OCI-M1 (cell line): ENCODE measurements around the gene CSTA.

Experiments used
- DNase-seq: peaks from one replicate; lab custom pipeline; 2025; lab: John Stamatoyannopoulos, UW

The CSTA gene, protein sequence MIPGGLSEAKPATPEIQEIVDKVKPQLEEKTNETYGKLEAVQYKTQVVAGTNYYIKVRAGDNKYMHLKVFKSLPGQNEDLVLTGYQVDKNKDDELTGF

DNA sequence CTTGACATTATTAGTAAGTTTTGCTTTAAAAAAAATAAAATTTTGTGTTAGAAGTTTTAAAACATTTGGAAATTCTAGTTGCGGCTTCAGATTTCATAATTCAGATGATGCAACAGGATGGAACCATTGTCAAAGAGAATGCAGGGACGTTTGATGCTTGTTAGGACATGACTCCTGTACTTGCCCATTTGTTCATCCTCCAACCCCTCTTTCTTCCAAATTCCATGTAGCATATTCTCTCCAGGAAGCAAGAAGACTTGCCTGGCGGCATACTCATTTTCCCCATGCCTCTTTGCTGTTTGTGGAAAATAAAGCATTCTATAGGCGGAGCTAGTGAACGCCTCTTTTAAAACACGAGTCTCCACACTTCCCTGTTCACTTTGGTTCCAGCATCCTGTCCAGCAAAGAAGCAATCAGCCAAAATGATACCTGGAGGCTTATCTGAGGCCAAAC lies at the start of gene CSTA:
CSTA (plus strand) TSS at position 378 of the 453 bp plus-strand sequence; CDS start at position 423, 45 bp downstream.
- DNase-seq = peak; percentile 54

DNA sequence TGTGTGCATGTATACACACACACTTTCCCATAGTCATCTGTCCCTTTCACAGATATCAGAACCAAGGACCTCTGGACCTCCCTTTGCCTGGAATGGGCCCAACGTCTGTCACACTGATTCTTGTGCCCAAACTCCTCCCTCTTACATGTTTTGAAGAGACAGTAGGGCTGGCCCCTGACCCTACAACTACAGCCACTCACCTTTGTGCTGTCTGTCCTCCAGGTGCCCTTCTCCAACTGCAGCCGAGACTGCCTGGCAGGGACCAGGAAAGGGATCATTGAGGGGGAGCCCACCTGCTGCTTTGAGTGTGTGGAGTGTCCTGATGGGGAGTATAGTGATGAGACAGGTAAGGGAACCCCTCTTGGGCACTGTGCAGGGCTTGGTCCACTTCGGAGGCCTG lies 43.2 kb upstream of the CSTA start:
- no peak for DNase-seq

DNA sequence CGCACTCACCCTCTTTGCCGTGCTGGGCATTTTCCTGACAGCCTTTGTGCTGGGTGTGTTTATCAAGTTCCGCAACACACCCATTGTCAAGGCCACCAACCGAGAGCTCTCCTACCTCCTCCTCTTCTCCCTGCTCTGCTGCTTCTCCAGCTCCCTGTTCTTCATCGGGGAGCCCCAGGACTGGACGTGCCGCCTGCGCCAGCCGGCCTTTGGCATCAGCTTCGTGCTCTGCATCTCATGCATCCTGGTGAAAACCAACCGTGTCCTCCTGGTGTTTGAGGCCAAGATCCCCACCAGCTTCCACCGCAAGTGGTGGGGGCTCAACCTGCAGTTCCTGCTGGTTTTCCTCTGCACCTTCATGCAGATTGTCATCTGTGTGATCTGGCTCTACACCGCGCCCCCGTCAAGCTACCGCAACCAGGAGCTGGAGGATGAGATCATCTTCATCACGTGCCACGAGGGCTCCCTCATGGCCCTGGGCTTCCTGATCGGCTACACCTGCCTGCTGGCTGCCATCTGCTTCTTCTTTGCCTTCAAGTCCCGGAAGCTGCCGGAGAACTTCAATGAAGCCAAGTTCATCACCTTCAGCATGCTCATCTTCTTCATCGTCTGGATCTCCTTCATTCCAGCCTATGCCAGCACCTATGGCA lies 41.1 kb upstream of the CSTA start:
- no peak for DNase-seq

DNA sequence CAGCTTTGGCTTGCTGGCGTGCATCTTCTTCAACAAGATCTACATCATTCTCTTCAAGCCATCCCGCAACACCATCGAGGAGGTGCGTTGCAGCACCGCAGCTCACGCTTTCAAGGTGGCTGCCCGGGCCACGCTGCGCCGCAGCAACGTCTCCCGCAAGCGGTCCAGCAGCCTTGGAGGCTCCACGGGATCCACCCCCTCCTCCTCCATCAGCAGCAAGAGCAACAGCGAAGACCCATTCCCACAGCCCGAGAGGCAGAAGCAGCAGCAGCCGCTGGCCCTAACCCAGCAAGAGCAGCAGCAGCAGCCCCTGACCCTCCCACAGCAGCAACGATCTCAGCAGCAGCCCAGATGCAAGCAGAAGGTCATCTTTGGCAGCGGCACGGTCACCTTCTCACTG lies 40.6 kb upstream of the CSTA start:
- no peak for DNase-seq

DNA sequence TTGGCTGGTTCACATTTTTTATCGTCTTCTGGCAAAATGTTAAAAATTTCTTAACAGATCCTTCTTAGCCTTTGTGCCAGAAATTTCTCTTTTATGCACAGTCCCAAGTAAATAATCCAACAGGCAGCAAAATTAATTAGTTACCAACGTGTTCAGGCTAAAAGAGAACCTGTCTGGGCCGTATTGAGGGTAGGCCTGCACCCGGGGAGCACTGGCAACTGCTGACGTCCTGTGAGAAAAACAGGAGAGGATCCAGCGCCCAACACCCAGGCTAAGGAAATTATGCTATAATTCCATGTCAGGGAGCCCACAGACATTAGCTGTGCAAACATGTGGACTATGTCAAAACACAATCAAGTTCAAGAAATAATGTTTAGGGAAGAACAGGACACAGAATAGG lies 30.7 kb upstream of the CSTA start:
- no peak for DNase-seq

DNA sequence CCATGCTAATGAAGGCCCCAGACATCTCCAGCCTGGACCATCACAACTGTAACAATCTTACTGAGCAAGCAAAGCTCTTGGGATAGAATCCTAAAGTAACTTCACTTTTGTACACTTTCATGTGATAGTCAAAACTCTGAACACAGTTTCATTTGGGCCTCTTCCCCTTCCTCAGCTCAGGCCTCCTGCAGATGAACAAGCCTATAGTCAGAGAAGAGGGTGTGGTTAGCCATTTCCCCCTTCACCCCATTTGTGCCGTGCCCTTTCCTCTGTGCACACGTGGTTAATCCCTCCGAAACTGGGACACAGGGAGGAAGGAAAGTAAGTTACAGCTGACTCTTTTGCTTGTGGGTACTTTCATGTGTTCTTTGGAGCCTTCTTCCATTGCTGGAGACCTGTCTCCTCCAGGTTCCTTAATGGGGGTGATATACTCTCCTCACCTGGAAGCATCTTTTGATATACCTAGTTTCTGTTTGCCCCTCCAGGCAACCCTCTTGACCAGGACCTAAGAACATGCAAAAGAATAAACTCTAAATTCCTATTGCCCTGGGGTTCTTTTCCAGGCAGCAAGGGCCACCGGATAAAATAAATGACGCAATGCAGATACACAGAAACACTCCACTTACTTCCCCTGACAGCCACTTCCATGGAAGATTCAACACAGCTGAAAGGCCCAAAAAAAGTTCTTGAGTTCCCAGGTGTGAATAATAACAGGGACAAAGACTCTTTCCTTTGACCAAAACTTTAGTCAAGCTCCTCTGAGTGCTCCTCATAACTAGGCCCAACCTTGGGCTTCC lies 29.6 kb upstream of the CSTA start:
- DNase-seq = no peak

DNA sequence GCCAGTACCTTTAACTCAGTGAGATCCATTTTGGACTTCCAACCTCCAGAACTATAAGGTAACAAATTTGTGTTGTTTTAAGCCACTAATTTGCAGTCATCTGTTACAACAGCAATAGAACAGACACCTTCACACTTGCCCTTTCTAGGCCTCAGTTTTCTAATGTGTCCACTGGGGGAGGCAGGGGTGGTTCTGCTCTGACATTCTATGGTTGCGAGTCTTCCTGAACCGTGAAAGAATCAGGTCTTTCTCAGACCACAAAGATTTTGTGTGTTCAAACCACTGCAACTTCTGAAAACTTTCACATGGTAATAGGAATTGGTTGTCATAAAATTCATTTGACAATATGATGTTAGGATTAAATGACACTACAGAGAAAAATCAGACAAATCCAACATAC lies 26.8 kb upstream of the CSTA start:
- no peak for DNase-seq

DNA sequence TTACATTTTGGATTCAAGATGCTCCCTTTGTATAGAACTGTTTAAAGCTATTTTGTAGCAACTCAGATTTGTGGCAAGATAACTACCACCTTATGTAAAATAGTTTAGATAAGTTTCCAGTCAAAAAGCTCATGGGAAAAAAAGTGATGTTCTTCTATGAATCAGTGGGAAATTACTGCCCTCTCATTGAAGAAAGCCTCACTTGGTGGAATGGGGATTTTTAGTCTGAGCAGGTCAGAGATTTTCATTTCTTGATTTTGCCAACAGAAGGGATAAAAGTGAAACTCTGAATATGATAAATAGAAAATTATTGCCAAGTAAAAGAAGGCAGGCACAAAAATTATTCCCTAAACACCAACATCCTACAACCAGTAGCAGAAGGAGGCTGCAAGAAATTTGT lies 25.8 kb upstream of the CSTA start:
- DNase-seq = no peak

DNA sequence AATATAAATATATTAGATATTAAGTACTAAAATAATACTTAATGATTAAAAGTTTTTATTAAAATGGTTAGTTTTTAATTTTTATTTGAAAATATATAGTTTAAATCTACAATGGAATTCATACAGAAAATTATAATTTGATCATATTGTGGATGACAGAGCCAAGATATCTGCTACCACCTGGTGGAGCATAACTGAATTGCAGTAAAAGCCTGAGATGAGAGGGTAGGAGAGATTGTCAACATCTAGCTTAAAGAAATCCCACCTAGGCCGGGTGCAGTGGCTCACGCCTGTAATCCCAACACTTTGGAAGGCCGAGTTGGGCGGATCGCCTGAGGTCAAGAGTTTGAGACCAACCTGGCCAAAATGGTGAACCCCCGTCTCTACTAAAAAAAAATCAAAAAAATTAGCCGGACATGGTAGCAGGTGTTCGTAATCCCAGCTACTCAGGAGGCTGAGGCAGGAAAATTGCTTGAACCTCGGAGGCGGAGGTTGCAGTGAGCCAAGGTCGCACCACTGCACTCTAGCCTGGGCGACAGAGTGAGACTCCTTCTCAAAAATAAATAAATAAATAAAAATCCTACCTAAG lies 25.1 kb upstream of the CSTA start:
- peak; percentile 74 for DNase-seq

DNA sequence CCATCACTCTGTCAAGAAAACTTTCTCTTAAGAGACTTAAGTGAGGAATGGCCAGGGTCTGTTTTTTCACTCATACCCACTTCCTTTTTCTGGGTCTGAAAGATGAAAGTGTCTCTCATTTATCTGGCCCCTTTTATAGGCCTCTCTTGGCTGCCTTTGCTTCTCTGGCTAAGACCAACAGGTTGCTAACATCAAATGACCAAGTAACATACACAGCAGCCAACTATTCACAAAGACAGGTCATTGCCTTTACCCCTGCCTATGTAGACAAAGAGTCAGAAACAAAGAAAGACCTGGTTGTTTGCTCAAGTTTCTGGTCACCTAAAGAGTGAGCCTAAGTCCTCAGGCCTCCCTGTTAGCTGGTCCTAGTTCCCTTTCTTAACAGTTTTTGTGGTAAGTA lies 24.0 kb upstream of the CSTA start:
- no peak for DNase-seq

DNA sequence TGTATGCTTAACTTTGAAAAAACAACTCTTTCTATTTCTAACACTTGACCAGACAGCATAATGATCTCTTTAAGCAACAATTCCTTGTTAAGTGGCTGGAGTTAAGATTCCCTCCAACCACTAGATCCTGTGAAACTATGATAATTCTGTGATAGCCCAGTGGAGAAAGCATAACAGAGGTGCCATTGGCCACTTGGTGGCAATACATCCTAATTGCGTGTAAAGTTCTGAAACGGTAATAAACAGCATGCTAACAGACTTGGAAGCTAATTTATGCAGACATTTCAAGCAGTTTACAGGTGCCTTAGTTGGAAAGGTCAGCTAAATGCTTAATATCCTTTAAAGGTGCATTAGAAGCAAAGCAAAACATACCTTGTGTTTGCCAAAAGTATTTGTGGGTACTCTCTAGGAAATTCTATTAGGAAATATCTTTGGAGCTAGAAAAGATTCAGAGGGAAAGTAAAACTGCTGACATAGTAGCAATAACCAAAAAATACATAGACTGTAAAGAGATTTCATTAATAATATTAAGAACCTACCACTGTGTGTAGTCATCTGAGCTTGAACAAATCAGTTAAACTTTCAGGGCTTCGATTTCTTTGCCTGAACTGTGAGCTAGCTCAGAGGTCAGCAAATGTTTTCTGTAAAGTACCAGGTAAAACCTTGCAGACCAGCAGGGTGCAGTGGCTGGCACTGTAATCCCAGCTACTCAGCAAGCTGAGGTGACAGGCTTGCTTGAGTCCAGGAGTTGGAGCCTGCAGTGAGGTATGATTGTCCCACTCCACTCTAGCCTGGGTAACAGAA lies 19.0 kb upstream of the CSTA start:
- peak; percentile 63 for DNase-seq

DNA sequence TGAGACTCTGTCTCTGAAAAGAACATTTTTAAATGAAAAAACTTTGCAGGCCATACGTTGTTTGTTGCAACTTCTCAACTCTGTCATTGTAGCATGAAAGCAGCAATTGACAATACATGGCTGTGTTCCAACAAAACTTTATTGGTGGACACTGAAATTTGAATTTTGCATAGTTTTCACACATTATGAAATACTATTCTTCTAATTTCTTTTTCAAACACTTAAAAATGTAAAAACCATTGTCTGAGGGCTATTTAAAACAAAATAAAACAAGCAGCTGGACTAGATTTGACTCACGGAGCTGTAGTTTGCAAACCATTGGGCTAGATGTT lies 18.5 kb upstream of the CSTA start:
- no peak for DNase-seq

DNA sequence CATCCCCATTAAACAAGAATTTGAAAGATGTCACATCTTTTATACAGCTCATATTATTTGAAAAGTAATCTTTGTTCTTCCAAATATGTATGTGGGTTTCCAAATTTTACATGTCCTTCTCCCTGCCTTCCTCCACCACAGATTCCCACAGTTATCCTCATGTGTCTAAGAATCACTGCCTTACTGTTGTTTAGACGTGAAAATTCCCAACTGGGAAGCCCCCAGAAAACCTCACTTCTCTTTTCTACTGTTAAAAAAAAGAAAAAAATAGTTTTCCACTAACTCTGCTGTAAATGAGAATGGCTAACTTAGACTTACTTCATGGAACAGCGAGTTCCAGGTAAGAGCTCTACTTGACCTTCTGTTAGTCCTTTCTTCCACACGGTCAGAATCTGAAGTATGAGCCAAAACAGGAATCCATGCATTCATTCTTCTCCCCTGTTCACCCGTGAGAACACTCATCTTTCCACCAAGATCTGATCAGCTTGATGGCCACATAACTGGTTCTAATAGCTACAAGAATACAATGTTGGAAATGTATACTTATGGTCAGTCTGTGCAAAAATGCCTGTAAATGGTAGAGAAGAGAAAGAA lies 17.9 kb upstream of the CSTA start:
- DNase-seq = no peak

DNA sequence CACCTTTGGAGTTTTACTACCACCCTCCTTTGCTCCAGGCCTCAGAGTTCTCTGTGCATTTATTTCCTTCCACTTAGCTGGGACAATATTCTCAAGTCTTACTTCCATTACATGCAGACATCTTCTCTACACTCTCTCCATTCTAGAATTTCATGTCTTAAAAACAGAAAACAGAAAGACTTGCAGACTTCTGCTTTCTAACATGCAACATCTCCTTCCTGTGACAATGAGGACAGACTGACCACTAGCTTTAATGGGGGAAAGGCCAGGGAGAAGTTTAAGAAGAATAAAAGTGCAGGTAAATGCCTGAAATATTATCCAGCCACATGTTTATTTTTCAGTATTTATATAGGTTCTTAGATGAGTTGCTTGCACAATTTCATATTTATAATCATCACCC lies 17.1 kb upstream of the CSTA start:
- DNase-seq = no peak

DNA sequence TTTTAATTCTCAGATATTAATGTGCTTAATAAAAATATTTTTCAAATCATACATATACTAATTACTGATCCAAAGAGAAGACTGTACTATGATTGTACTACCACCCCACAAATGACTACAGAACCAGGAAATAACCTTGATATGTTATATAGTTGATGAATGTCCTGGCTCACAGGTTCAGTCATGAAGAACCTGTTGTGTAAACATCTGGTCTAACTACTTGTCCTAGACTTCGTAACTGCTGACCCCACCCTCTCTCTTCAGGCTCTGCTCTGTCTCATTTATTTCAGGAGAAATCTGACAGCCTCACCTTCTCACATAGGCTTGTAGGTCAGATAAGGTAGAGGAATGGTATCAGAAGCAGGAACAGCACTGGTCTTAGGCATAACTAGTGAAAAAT lies 14.7 kb upstream of the CSTA start:
- no peak for DNase-seq

DNA sequence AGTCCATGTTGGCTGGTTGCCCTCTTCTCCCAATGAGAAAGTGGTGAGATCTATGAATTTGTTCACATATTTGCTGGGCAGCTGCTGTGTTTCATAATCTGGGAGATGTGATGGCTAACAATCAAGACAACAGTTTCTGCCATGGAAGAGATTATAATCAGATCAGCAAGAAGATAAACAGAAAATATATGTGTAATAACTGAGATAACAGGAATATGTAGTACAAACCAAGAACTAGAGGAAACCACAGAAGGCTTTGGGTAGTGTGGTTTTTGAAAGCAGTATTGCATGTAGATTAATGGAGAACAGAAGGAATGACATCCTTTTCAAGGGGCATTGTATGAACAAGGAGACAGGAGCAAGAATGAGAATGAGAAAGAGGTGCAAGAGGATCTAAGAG lies 12.2 kb upstream of the CSTA start:
- DNase-seq = no peak

DNA sequence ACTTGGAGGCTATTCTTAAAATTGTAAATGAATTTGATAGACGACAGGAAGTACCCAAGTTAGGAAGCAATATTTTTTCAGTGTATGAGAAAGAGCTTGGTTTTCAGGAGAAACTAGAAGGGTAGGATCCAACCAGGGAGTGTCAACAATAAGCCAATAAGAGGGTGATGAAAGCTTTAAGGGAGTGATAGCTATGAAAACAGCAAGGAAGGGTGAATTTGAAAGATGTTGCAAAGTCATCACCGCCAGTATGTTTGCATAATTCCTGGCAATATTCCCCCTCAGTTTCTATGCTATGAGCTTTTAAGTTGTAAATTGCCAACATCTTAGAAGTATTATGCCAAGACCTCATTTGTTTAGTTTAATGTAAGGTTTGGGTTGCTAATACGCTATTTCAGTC lies 11.8 kb upstream of the CSTA start:
- no peak for DNase-seq

DNA sequence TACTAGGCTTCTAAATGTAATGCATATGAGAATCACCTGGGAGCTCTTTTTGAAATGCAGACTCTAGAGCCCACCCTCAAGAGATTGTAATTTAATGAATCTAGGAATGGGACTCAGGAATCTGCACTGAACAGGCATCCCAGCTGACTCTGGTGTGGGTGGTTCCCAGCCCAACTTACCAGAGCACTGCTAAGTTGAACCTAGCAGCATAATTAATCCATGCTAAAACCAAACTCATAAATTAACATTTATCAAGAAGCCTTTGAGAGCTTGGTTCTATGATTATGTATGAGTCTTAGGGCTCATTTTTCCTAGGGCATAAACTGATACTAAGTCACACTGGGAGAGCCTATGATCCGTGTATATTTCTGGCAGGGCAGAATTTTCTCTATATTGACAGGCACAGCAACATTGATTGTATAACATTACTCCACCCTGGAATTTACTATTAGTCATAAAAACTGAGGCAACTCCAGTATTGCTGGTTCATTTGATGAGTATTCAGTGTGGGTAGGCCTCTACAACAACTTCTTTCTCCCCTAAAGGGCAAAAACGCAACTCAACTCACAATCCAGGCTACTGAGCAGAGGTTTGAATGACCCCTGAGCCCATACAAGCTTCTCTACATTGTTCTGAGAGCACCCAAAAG lies 10.7 kb upstream of the CSTA start:
- no peak for DNase-seq

DNA sequence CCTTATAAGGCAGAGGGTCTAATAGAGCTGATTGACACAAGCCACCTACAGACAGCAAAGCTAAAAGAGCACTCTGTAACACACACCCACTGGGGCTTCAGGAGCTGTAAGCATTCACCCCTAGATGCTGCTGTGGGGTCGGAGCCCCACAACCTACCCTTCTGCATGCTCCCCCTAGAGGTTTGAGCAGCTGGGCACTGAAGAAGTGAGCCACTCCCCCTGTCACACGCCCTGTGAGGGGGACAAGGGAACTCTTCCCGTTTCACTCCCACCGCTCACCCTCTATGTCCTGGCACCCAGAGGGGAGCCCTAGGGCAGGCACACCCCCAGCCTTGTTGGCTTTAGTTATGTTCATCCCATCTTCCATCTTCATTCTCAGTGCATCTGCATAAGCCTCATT lies 9.4 kb upstream of the CSTA start:
- DNase-seq = no peak

DNA sequence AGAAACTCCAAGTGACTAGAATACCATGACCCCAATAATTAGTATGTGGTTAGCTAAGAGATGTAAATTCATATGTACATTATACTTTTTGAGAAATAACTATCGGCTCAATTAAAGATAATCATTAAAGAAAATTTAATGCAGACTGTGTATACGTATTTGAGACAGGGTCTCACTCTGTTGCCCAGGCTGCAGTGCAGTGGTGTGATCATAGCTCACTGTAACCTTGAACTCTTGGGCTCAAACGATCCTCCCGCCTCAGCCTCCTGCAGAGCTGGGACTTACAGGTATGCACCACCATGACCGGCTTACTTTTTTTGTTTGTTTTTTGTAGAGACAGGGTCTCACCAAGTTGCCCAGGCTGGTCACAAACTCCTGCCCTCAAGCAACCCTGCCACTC lies 8.7 kb upstream of the CSTA start:
- DNase-seq = no peak

DNA sequence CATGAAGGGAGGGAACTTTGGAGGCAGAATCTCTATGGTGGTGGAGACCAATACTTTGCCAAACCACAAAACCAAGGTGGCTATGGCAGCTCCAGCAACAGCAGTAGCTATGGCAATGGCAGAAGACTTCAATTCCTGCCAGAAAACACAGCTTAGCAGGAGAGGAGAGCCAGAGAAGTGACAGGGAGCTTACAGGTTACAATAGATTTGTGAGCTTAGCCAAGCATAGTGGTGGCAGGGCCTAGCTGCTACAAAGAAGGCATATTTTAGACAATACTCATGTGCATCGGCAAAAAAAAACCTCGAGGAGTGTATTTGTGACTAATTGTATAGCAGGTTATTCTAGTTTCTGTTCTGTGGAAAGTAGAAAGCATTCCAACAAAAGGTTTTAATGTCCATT lies 6.4 kb upstream of the CSTA start:
- DNase-seq = no peak
